H1 (cell line): Measurements from ENCODE around the gene SUGP2. TPM values are rescaled to one million over a fixed set of nuclear protein-coding genes. Genes with fewer than 3 reads are reported as not detected.

Source experiments
- CBX5 ChIP-seq: fragments of 300-800, 300-1000 bp; sonication (generic); IDR thresholded peaks from 2 replicates; pipeline ENCODE4 v1.7.1; 2016; ENCODE audit warnings: antibody characterized with exemption, low read length, low read depth
- EZH2 ChIP-seq: fragments of 200-600 bp; sonication (generic); IDR thresholded peaks from 2 replicates; pipeline ENCODE4 v1.7.1; 2012; ENCODE audit warnings: low read depth, mild to moderate bottlenecking, moderate library complexity, low read length, inconsistent platforms; ENCODE audit not compliant: severe bottlenecking
- GABPA ChIP-seq: IDR thresholded peaks from 2 replicates; pipeline ENCODE4 v1.6.1; 2011; ENCODE audit warnings: mild to moderate bottlenecking, low read length, moderate library complexity, borderline replicate concordance; ENCODE audit not compliant: insufficient read depth
- JUND ChIP-seq: IDR thresholded peaks from 2 replicates; pipeline ENCODE4 v1.6.1; 2011; ENCODE audit warnings: mild to moderate bottlenecking, improper control_type of control experiment, low read length
- POLR2A ChIP-seq, 2 experiments: IDR thresholded peaks; 1 replicate in 1 of 2; 2 replicates in 1 of 2; pipeline ENCODE4 v1.6.1; 2011; ENCODE audit warnings: low read depth in 2 of 2, low read length in 2 of 2, mild to moderate bottlenecking in 2 of 2; ENCODE audit errors: control extremely low read depth in 1 of 2
- RNF2 ChIP-seq: fragments of 200-900, 300-1000 bp; sonication (generic); IDR thresholded peaks from 2 replicates; pipeline ENCODE4 v1.7.1; 2016; ENCODE audit warnings: borderline replicate concordance, low read depth, mild to moderate bottlenecking, antibody characterized with exemption, low read length; ENCODE audit not compliant: poor library complexity, severe bottlenecking; ENCODE audit errors: missing control alignments
- YY1 ChIP-seq: IDR thresholded peaks from 2 replicates; pipeline ENCODE4 v1.6.1; 2011; ENCODE audit warnings: low read depth, mild to moderate bottlenecking, low read length
- polyA plus RNA-seq, 7 experiments: library from polyadenylated mRNA; depleted of rRNA in 3 of 7; stranded (reverse) in 5 of 7; unstranded in 2 of 7; fragments of >200 nt in 5 of 7; fragments of 200-250 nt in 2 of 7; gene quantifications; 1 replicate in 5 of 7; 2 replicates in 1 of 7; 4 replicates in 1 of 7; pipeline versions ENCODE4 v1.2.1 to v1.2.3, GENCODE V29; 2011 to 2013; ENCODE audit warnings: missing spikeins in 2 of 7, mixed read lengths in 2 of 7
- total RNA-seq: library from RNA; stranded (reverse); fragmentation: NEBNext Ultra II Directional; extraction: Animal tissue kit (Norgen Biotek cat#: 25700); gene quantifications from 2 replicates; pipeline ENCODE4 v1.2.1, GENCODE V29; 2021
- TF ChIP-seq, protein P1 (sequence below): IDR thresholded peaks from 2 replicates; pipeline ENCODE4 v1.6.1; 2012; ENCODE audit warnings: inconsistent platforms
- TF ChIP-seq, protein P2 (sequence below): IDR thresholded peaks from 2 replicates; pipeline ENCODE4 v1.6.1; 2011; ENCODE audit warnings: low read length, improper control_type of control experiment

SUGP2 gene
- total and polyA plus RNA-seq, 2 of the 8 experiments (the other 6 are each of a cell fraction or from before 2014, with no cell fraction given): 57.7 to 114 TPM

DNA sequence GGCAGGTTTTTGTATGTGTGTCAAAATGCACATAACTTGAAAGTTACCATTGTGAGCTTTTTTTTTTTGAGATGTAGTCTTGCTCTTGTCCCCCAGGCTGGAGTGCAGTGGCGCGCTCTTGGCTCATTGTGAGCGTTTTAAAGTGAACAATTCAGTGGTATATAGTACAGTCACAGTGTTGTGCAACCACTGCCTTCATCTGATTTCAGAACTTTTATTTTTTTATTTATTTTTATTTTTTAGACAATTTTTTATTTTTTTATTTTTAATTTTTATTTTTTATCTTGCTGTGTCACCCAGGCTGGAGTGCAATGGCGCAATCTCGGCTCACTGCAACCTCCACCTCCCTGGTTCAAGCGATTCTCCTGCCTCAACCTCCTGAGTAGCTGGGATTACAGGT is 45.5 kb upstream of the SUGP2 start (continued):
- no peak for TF ChIP-seq CBX5
- TF ChIP-seq, protein P1, sequence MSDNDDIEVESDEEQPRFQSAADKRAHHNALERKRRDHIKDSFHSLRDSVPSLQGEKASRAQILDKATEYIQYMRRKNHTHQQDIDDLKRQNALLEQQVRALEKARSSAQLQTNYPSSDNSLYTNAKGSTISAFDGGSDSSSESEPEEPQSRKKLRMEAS: no peak
- TF ChIP-seq RNF2: no peak
- TF ChIP-seq EZH2: no peak
- no peak for TF ChIP-seq GABPA
- TF ChIP-seq JUND: no peak
- TF ChIP-seq, protein P2, sequence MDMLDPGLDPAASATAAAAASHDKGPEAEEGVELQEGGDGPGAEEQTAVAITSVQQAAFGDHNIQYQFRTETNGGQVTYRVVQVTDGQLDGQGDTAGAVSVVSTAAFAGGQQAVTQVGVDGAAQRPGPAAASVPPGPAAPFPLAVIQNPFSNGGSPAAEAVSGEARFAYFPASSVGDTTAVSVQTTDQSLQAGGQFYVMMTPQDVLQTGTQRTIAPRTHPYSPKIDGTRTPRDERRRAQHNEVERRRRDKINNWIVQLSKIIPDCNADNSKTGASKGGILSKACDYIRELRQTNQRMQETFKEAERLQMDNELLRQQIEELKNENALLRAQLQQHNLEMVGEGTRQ: no peak
- TF ChIP-seq YY1: no peak
- TF ChIP-seq POLR2A (IDR thresholded peaks at IDR 0.05; ENCODE audit: control extremely low read depth in 1 of 2, low read depth in 2 of 2, low read length in 2 of 2): no peak
